ENCODE measurements around the gene PLA1A. TPM values are rescaled to one million over a fixed set of nuclear protein-coding genes. Genes with fewer than 3 reads are reported as not detected.

PLA1A gene
- total and polyA plus RNA-seq, 10 of the 15 experiments (the other 5 are each of a cell fraction or from before 2014, with no cell fraction given), result 2.9 to 106 (median 4.8) TPM

DNA sequence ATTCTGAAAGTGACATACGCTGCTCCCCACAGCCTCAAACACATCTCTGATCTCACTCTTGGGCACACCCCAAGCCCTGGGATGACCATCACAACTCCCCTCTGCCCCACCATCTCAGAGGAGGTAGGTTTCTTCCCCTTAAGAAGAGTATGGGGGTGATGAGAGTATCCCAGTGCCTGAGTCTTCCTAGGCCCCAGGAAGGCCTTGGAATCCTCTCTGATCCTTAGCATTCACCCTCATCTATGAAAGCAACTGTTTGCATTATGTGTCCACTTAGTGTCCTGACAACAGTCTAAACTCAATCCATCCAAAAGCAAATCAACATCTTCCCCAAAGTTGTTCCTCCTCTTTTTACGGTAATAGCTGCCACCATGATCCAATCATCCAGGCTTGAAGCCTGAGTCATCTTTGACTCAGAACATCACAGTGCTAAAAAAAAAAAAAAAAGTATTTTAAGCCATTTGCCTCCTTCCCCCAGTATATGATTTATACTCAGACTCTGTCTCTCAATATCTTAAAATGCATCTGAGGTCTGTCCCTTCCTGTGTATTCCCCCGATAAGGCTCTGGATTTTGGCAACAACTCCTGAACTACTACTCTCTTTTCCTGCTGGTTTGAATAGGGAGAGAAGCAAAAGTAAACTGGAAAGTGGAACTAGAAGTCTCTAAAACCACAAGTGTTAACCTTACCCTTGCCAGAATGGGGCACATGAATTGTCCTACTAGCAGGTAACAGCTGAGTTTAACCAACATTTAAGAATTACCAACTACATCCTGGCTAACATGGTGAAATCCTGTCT lies 40.2 kb downstream of the PLA1A start (continued):
- TF ChIP-seq ETV6 (conservative IDR thresholded peaks at IDR 0.05 in 1 of 2, IDR thresholded peaks at IDR 0.05 in 1 of 2; ENCODE audit: borderline replicate concordance in 1 of 2, low read depth in 1 of 2) (no peak), POLR2AphosphoS2 (IDR thresholded peaks at IDR 0.05; ENCODE audit: low read depth, low read length) (no peak), ZNF592 (IDR thresholded peaks at IDR 0.05) (no peak)
- TF ChIP-seq, protein P1, sequence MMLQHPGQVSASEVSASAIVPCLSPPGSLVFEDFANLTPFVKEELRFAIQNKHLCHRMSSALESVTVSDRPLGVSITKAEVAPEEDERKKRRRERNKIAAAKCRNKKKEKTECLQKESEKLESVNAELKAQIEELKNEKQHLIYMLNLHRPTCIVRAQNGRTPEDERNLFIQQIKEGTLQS (IDR thresholded peaks at IDR 0.05; ENCODE audit: borderline replicate concordance, extremely low read depth, low read depth, low read length), result no peak

Data from GM12878 (cell line).